C4-2B (cell line): ENCODE data around the gene PLA1A.
A peak's percentile ranks its signal among the peaks of the same experiment; 100 is the strongest.
"Not testable (repeated sequence)": the region's sequence is repeated elsewhere in the genome, so short reads cannot be mapped to it uniquely, and the experiment has no call there.

ENCODE experiments used
- H3K27ac ChIP-seq: fragments of 450-650 bp; 2 replicates; pipeline ENCODE4 v1.5.1; 2017
- CTCF ChIP-seq: fragments of 450-650 bp; conservative IDR thresholded peaks from 2 replicates; pipeline ENCODE4 v1.5.1; 2017; ENCODE audit warnings: mild to moderate bottlenecking
- ZFX ChIP-seq: fragments of 450-650 bp; IDR thresholded peaks from 2 replicates; pipeline ENCODE4 v1.6.1; 2017

Gene PLA1A

GRCh38 chr3:119555929-119556328, 41.8 kb upstream of the PLA1A start:
- TF ChIP-seq ZFX: no peak
- H3K27ac ChIP-seq: no peak overlapping the region

GRCh38 chr3:119557192-119557876, 40.4 kb upstream of the PLA1A start:
- H3K27ac ChIP-seq: no peak overlapping the region
- TF ChIP-seq CTCF (no peak), ZFX (no peak)

- TF ChIP-seq ZFX (no peak), CTCF (no peak)
- no peak overlapping the region for H3K27ac ChIP-seq
Observed at GRCh38 chr3:119557877-119558269, 39.8 kb upstream of the PLA1A start.

- TF ChIP-seq ZFX: no peak
- TF ChIP-seq CTCF: no peak
- no peak overlapping the region for H3K27ac ChIP-seq
Observed at GRCh38 chr3:119558626-119559317, 38.9 kb upstream of the PLA1A start.

GRCh38 chr3:119559441-119559963, 38.2 kb upstream of the PLA1A start, which contains the start of gene CD80:
Gene CD80 (minus strand): TSS chr3:119559614. CDS start chr3:119557728, 1,886 bp downstream.
- H3K27ac ChIP-seq: no peak within 1 kb of the TSS
- TF ChIP-seq ZFX (no peak), CTCF (peak; percentile 84)

- TF ChIP-seq CTCF (no peak), ZFX (no peak)
- H3K27ac ChIP-seq: no peak overlapping the region
Observed at GRCh38 chr3:119560160-119560559, 37.5 kb upstream of the PLA1A start.

GRCh38 chr3:119562307-119562961, 35.3 kb upstream of the PLA1A start:
- TF ChIP-seq ZFX: no peak
- no peak for TF ChIP-seq CTCF
- no peak overlapping the region for H3K27ac ChIP-seq

- not testable (repeated sequence) for H3K27ac ChIP-seq
Observed at GRCh38 chr3:119563334-119563733, 34.4 kb upstream of the PLA1A start.
